Measurements from ENCODE around the gene AP3D1. TPM values are rescaled to one million over a fixed set of nuclear protein-coding genes. Genes with fewer than 3 reads are reported as not detected.

Gene AP3D1
- total RNA-seq, 1 donor from 2014 or later, result 162 TPM

GRCh38 chr19:2063824-2064223, 87.5 kb downstream of the AP3D1 start:
- Histone ChIP-seq H3K4me3 (ENCODE audit: insufficient read depth, low read depth, low read length) (no peak overlapping the region), H3K9me3 (ENCODE audit: insufficient read depth, low read depth, low read length) (no peaks in the 10 kb centered on the region), H2AFZ (ENCODE audit: low read depth, low read length) (no peak overlapping the region), H3K4me1 (ENCODE audit: insufficient read depth, low read length) (peaks cover 31% of the 10 kb centered on the region), H3K27me3 (ENCODE audit: insufficient read depth, low read length) (no peaks in the 10 kb centered on the region), H3K9ac (ENCODE audit: low read length) (no peak overlapping the region), H3K36me3 (ENCODE audit: insufficient read depth, low read length) (no peaks in the 10 kb centered on the region), H4K20me1 (ENCODE audit: insufficient read depth, low read length) (no peaks in the 10 kb centered on the region), H3K27ac (ENCODE audit: low read depth, low read length) (no peak overlapping the region), H3K79me2 (ENCODE audit: insufficient read depth, low read length) (no peaks in the 10 kb centered on the region), H3K4me2 (ENCODE audit: low read length) (no peak overlapping the region)
- FAIRE-seq (no peak), DNase-seq (ENCODE audit: low read depth) (no peak)
- TF ChIP-seq EZH2 (IDR thresholded peaks at IDR 0.05; ENCODE audit: insufficient read depth, low read length) (no peak), CTCF (IDR thresholded peaks at IDR 0.05; ENCODE audit: insufficient read depth, low read depth, low read length) (no peak)
- H3K4me3 Mint-ChIP-seq (ENCODE audit: unreplicated experiment), result peak overlapping the region; percentile 54
- no peaks in the 10 kb centered on the region for H3K27me3 Mint-ChIP-seq (ENCODE audit: low read depth, unreplicated experiment)
- peaks cover 2% of the 10 kb centered on the region for H3K36me3 Mint-ChIP-seq (ENCODE audit: low read depth, unreplicated experiment)
- H3K9me3 Mint-ChIP-seq (ENCODE audit: unreplicated experiment), result no peaks in the 10 kb centered on the region
- no peak overlapping the region for H3K27ac Mint-ChIP-seq (ENCODE audit: unreplicated experiment)
- H3K4me1 Mint-ChIP-seq (ENCODE audit: low read depth, unreplicated experiment), result peaks cover 13% of the 10 kb centered on the region

GRCh38 chr19:2062770-2063169, 88.6 kb downstream of the AP3D1 start:
- H3K27me3 Mint-ChIP-seq (ENCODE audit: low read depth, unreplicated experiment), result no peaks in the 10 kb centered on the region
- peaks cover 15% of the 10 kb centered on the region for H3K4me1 Mint-ChIP-seq (ENCODE audit: low read depth, unreplicated experiment)
- Histone ChIP-seq H2AFZ (ENCODE audit: low read depth, low read length) (no peak overlapping the region), H3K4me3 (ENCODE audit: insufficient read depth, low read depth, low read length) (no peak overlapping the region), H3K79me2 (ENCODE audit: insufficient read depth, low read length) (no peaks in the 10 kb centered on the region), H3K27ac (ENCODE audit: low read depth, low read length) (no peak overlapping the region), H3K4me1 (ENCODE audit: insufficient read depth, low read length) (peaks cover 31% of the 10 kb centered on the region), H4K20me1 (ENCODE audit: insufficient read depth, low read length) (no peaks in the 10 kb centered on the region), H3K27me3 (ENCODE audit: insufficient read depth, low read length) (no peaks in the 10 kb centered on the region), H3K4me2 (ENCODE audit: low read length) (no peak overlapping the region), H3K9me3 (ENCODE audit: insufficient read depth, low read depth, low read length) (no peaks in the 10 kb centered on the region), H3K36me3 (ENCODE audit: insufficient read depth, low read length) (no peaks in the 10 kb centered on the region), H3K9ac (ENCODE audit: low read length) (no peak overlapping the region)
- TF ChIP-seq EZH2 (IDR thresholded peaks at IDR 0.05; ENCODE audit: insufficient read depth, low read length), result no peak
- no peak for TF ChIP-seq CTCF (IDR thresholded peaks at IDR 0.05; ENCODE audit: insufficient read depth, low read depth, low read length)
- no peaks in the 10 kb centered on the region for H3K9me3 Mint-ChIP-seq (ENCODE audit: unreplicated experiment)
- FAIRE-seq (no peak), DNase-seq (ENCODE audit: low read depth) (no peak)
- H3K4me3 Mint-ChIP-seq (ENCODE audit: unreplicated experiment), result peak overlapping the region; percentile 40
- H3K36me3 Mint-ChIP-seq (ENCODE audit: low read depth, unreplicated experiment), result peaks cover 2% of the 10 kb centered on the region
- peak overlapping the region; percentile 62 for H3K27ac Mint-ChIP-seq (ENCODE audit: unreplicated experiment)

- Histone ChIP-seq H3K27ac (ENCODE audit: low read depth, low read length) (no peak overlapping the region), H3K36me3 (ENCODE audit: insufficient read depth, low read length) (no peaks in the 10 kb centered on the region), H3K4me2 (ENCODE audit: low read length) (peak overlapping the region; percentile 99), H3K27me3 (ENCODE audit: insufficient read depth, low read length) (no peaks in the 10 kb centered on the region), H3K4me1 (ENCODE audit: insufficient read depth, low read length) (peaks cover 31% of the 10 kb centered on the region), H3K9ac (ENCODE audit: low read length) (no peak overlapping the region), H3K79me2 (ENCODE audit: insufficient read depth, low read length) (no peaks in the 10 kb centered on the region), H2AFZ (ENCODE audit: low read depth, low read length) (peak overlapping the region; percentile 94), H4K20me1 (ENCODE audit: insufficient read depth, low read length) (no peaks in the 10 kb centered on the region), H3K9me3 (ENCODE audit: insufficient read depth, low read depth, low read length) (no peaks in the 10 kb centered on the region), H3K4me3 (ENCODE audit: insufficient read depth, low read depth, low read length) (no peak overlapping the region)
- Mint-ChIP-seq H3K27me3 (ENCODE audit: low read depth, unreplicated experiment) (no peaks in the 10 kb centered on the region), H3K36me3 (ENCODE audit: low read depth, unreplicated experiment) (peaks cover 2% of the 10 kb centered on the region), H3K27ac (ENCODE audit: unreplicated experiment) (peak overlapping the region; percentile 62), H3K4me3 (ENCODE audit: unreplicated experiment) (peak overlapping the region; percentile 40), H3K4me1 (ENCODE audit: low read depth, unreplicated experiment) (peaks cover 15% of the 10 kb centered on the region), H3K9me3 (ENCODE audit: unreplicated experiment) (no peaks in the 10 kb centered on the region)
- TF ChIP-seq EZH2 (IDR thresholded peaks at IDR 0.05; ENCODE audit: insufficient read depth, low read length) (no peak), CTCF (IDR thresholded peaks at IDR 0.05; ENCODE audit: insufficient read depth, low read depth, low read length) (no peak)
- DNase-seq (ENCODE audit: low read depth) (no peak), FAIRE-seq (no peak)
Observed at GRCh38 chr19:2062389-2062729, 89.0 kb downstream of the AP3D1 start.

Data from astrocyte (in vitro differentiated cells and primary cell).